ENCODE results near the gene CDH1.
"Not testable (repeated sequence)": the region's sequence is repeated elsewhere in the genome, so short reads cannot be mapped to it uniquely, and the experiment has no call there.

Gene CDH1

GRCh38 chr16:68762996-68763756, 26.1 kb downstream of the CDH1 start:
- DNase-seq = no peak

- DNase-seq = no peak
Measured at GRCh38 chr16:68764862-68765261, 27.8 kb downstream of the CDH1 start.

GRCh38 chr16:68767581-68767980, 30.5 kb downstream of the CDH1 start:
- no peak for DNase-seq

GRCh38 chr16:68768175-68768574, 31.1 kb downstream of the CDH1 start:
- no peak for DNase-seq

GRCh38 chr16:68768771-68769170, 31.7 kb downstream of the CDH1 start:
- DNase-seq = no peak

GRCh38 chr16:68770671-68771070, 33.6 kb downstream of the CDH1 start:
- DNase-seq = no peak

GRCh38 chr16:68772030-68772681, 35.1 kb downstream of the CDH1 start:
- no peak for DNase-seq

GRCh38 chr16:68772871-68773270, 35.8 kb downstream of the CDH1 start:
- DNase-seq = no peak

GRCh38 chr16:68774982-68775634, 38.0 kb downstream of the CDH1 start:
- DNase-seq = no peak

GRCh38 chr16:68776821-68777485, 39.9 kb downstream of the CDH1 start:
- no peak for DNase-seq

- no peak for DNase-seq
Measured at GRCh38 chr16:68778551-68779231, 41.6 kb downstream of the CDH1 start.

GRCh38 chr16:68779891-68780290, 42.8 kb downstream of the CDH1 start:
- DNase-seq = no peak

GRCh38 chr16:68781784-68782183, 44.7 kb downstream of the CDH1 start:
- DNase-seq = no peak

- DNase-seq = no peak
Measured at GRCh38 chr16:68782198-68783174, 45.4 kb downstream of the CDH1 start.

GRCh38 chr16:68784226-68784625, 47.1 kb downstream of the CDH1 start:
- no peak for DNase-seq

GRCh38 chr16:68784721-68785120, 47.6 kb downstream of the CDH1 start:
- no peak for DNase-seq

GRCh38 chr16:68785715-68786114, 48.6 kb downstream of the CDH1 start:
- DNase-seq = no peak

- no peak for DNase-seq
Measured at GRCh38 chr16:68786685-68787418, 49.8 kb downstream of the CDH1 start.

GRCh38 chr16:68787419-68787807, 50.3 kb downstream of the CDH1 start:
- not testable (repeated sequence) for DNase-seq

GRCh38 chr16:68790130-68790761, 53.2 kb downstream of the CDH1 start:
- no peak for DNase-seq

Measured in activated naive CD4-positive, alpha-beta T cell treated with anti-CD3 and anti-CD28 coated beads, Interleukin-2, amount 50 U/mL, for 16 hours (primary cell).